Karpas-422 (cell line): ENCODE measurements around the gene DGLUCY. TPM values are rescaled to one million over a fixed set of nuclear protein-coding genes. Genes with fewer than 3 reads are reported as not detected.

Source experiments
- DNase-seq: peaks from one replicate; pipeline ENCODE4 v3.0.0-alpha.2; 2015
- H2AFZ ChIP-seq: fragments of 200-600 bp; sonication (generic); 2 replicates; pipeline ENCODE4 v1.6.1; 2014; ENCODE audit warnings: antibody characterized with exemption, low read length, mixed read lengths
- H3K27ac ChIP-seq: fragments of 200-600 bp; sonication (generic); 2 replicates; pipeline ENCODE4 v1.5.1; 2014; ENCODE audit warnings: mild to moderate bottlenecking, low read length, moderate library complexity
- H3K27me3 ChIP-seq: fragments of 200-600 bp; sonication (generic); 2 replicates; pipeline ENCODE4 v1.6.1; 2014; ENCODE audit warnings: low read length, mixed read lengths
- H3K36me3 ChIP-seq: fragments of 200-600 bp; sonication (generic); 2 replicates; pipeline ENCODE4 v1.6.1; 2014; ENCODE audit warnings: low read length, mixed read lengths; ENCODE audit not compliant: insufficient read depth
- H3K4me1 ChIP-seq: fragments of 200-600 bp; sonication (generic); 2 replicates; pipeline ENCODE4 v1.6.1; 2014; ENCODE audit warnings: mild to moderate bottlenecking, low read length, mixed read lengths
- H3K4me2 ChIP-seq: fragments of 200-600 bp; sonication (generic); 2 replicates; pipeline ENCODE4 v1.6.1; 2014; ENCODE audit warnings: low read length, low read depth, mild to moderate bottlenecking; ENCODE audit not compliant: poor library complexity, severe bottlenecking
- H3K4me3 ChIP-seq: fragments of 200-600 bp; sonication (generic); 2 replicates; pipeline ENCODE4 v1.5.1; 2014; ENCODE audit warnings: mild to moderate bottlenecking, antibody characterized with exemption, low read length, mixed read lengths
- H3K79me2 ChIP-seq: fragments of 200-600 bp; sonication (generic); 2 replicates; pipeline ENCODE4 v1.6.1; 2014; ENCODE audit warnings: mild to moderate bottlenecking, low read length, mixed read lengths
- H3K9ac ChIP-seq: fragments of 200-600 bp; sonication (generic); 2 replicates; pipeline ENCODE4 v1.6.0; 2014; ENCODE audit warnings: low read length
- H3K9me2 ChIP-seq: fragments of 200-600 bp; sonication (generic), shearing (Covaris generic); replicated peaks from 2 replicates; pipeline ENCODE4 v1.6.0; 2014; ENCODE audit warnings: mild to moderate bottlenecking, low read length, moderate library complexity; ENCODE audit not compliant: insufficient read depth
- H3K9me3 ChIP-seq: fragments of 300-700, 200-600 bp; sonication (generic); 2 replicates; pipeline ENCODE4 v1.6.1; 2014; ENCODE audit warnings: low read length, mixed read lengths
- H4K20me1 ChIP-seq: fragments of 200-600 bp; sonication (generic); 2 replicates; pipeline ENCODE4 v1.6.1; 2014; ENCODE audit warnings: mild to moderate bottlenecking, antibody characterized with exemption, low read length, low read depth; ENCODE audit not compliant: insufficient read depth
- total RNA-seq: library from RNA; depleted of rRNA; stranded (reverse); fragments of >200 nt; shearing (Covaris generic); gene quantifications from 2 replicates; pipeline ENCODE4 v1.2.3, GENCODE V29; 2014; ENCODE audit warnings: low replicate concordance

DGLUCY gene
- total RNA-seq, 1 experiment from 2014 or later, result 99.9 TPM

GRCh38 chr14:91129261-91129660 lies 15.4 kb downstream of the DGLUCY start:
- Histone ChIP-seq H3K79me2 (peaks cover 82% of the 10 kb centered on the region), H3K9me2 (no peaks in the 10 kb centered on the region), H3K27ac (no peak overlapping the region), H2AFZ (no peak overlapping the region), H3K9ac (no peak overlapping the region), H4K20me1 (no peaks in the 10 kb centered on the region), H3K36me3 (peaks cover 16% of the 10 kb centered on the region; the same call in 1 of the 2 replicates), H3K4me2 (no peak overlapping the region), H3K27me3 (no peaks in the 10 kb centered on the region), H3K4me1 (peaks cover 7% of the 10 kb centered on the region), H3K4me3 (no peak overlapping the region), H3K9me3 (no peaks in the 10 kb centered on the region)
- no peak for DNase-seq

- H3K36me3 ChIP-seq, result peaks cover 12% of the 10 kb centered on the region; the same call in 1 of the 2 replicates
- H3K4me2 ChIP-seq, result no peak overlapping the region
- no peaks in the 10 kb centered on the region for H3K9me3 ChIP-seq
- DNase-seq, result no peak
- H2AFZ ChIP-seq, result no peak overlapping the region
- no peak overlapping the region for H3K27ac ChIP-seq
- H3K27me3 ChIP-seq, result no peaks in the 10 kb centered on the region
- H3K9me2 ChIP-seq, result no peaks in the 10 kb centered on the region
- peaks cover 6% of the 10 kb centered on the region for H3K4me1 ChIP-seq
- H3K79me2 ChIP-seq, result peaks cover 68% of the 10 kb centered on the region
- H4K20me1 ChIP-seq, result no peaks in the 10 kb centered on the region
- no peak overlapping the region for H3K9ac ChIP-seq
- H3K4me3 ChIP-seq, result no peak overlapping the region
Measured at GRCh38 chr14:91135039-91135438, 21.2 kb downstream of the DGLUCY start.

GRCh38 chr14:91138511-91139359 lies 24.9 kb downstream of the DGLUCY start:
- Histone ChIP-seq H3K36me3 (peaks cover 6% of the 10 kb centered on the region; the same call in 1 of the 2 replicates), H3K79me2 (peaks cover 69% of the 10 kb centered on the region), H3K4me2 (no peak overlapping the region), H3K4me1 (peaks cover 30% of the 10 kb centered on the region), H3K4me3 (no peak overlapping the region), H4K20me1 (no peaks in the 10 kb centered on the region), H3K27ac (no peak overlapping the region), H3K9me3 (no peaks in the 10 kb centered on the region), H2AFZ (no peak overlapping the region), H3K9me2 (no peaks in the 10 kb centered on the region), H3K9ac (0 out of 2 replicates have a peak overlapping the region, but pooled peaks have one; percentile 2), H3K27me3 (no peaks in the 10 kb centered on the region)
- peak; percentile 95 for DNase-seq

- no peaks in the 10 kb centered on the region for H3K27me3 ChIP-seq
- H3K27ac ChIP-seq, result 0 out of 2 replicates have a peak overlapping the region, but pooled peaks have one; percentile 0
- H3K9ac ChIP-seq, result no peak overlapping the region
- H3K9me3 ChIP-seq, result no peaks in the 10 kb centered on the region
- H3K9me2 ChIP-seq, result no peaks in the 10 kb centered on the region
- no peak overlapping the region for H2AFZ ChIP-seq
- no peak overlapping the region for H3K4me3 ChIP-seq
- peaks cover 30% of the 10 kb centered on the region for H3K4me1 ChIP-seq
- H3K36me3 ChIP-seq, result peaks cover 8% of the 10 kb centered on the region; the same call in 1 of the 2 replicates
- no peaks in the 10 kb centered on the region for H4K20me1 ChIP-seq
- DNase-seq, result no peak
- no peak overlapping the region for H3K4me2 ChIP-seq
- H3K79me2 ChIP-seq, result peaks cover 64% of the 10 kb centered on the region
Measured at GRCh38 chr14:91139776-91140175, 25.9 kb downstream of the DGLUCY start.

DNA sequence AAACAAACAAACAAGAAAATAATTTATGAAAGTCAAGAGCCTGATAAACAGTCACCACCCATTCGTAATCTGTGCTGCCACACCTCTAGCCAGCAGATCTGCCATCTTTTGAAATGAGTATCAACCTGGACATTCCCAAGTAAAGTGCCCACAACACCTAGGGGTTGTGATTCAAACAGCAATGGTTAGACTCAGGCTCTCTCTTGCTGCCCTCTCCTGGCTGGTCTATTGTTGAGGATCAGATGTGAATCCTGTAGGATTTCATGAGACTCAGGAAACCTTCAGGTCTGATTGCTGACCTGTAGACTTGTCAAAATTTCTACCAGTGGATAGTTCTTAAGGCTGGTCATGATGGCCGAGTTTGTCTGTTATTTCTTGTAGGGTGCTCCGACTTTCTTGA lies 26.8 kb downstream of the DGLUCY start:
- H3K9me2 ChIP-seq, result no peaks in the 10 kb centered on the region
- H3K27ac ChIP-seq, result no peak overlapping the region
- no peaks in the 10 kb centered on the region for H3K9me3 ChIP-seq
- H3K27me3 ChIP-seq, result no peaks in the 10 kb centered on the region
- H4K20me1 ChIP-seq, result no peaks in the 10 kb centered on the region
- no peak overlapping the region for H2AFZ ChIP-seq
- H3K4me3 ChIP-seq, result no peak overlapping the region
- H3K4me1 ChIP-seq, result peaks cover 30% of the 10 kb centered on the region
- 0 out of 2 replicates have a peak, but pooled peaks cover 8% of the 10 kb centered on the region for H3K36me3 ChIP-seq
- peak; percentile 53 for DNase-seq
- H3K79me2 ChIP-seq, result peaks cover 59% of the 10 kb centered on the region
- no peak overlapping the region for H3K4me2 ChIP-seq
- H3K9ac ChIP-seq, result no peak overlapping the region

DNA sequence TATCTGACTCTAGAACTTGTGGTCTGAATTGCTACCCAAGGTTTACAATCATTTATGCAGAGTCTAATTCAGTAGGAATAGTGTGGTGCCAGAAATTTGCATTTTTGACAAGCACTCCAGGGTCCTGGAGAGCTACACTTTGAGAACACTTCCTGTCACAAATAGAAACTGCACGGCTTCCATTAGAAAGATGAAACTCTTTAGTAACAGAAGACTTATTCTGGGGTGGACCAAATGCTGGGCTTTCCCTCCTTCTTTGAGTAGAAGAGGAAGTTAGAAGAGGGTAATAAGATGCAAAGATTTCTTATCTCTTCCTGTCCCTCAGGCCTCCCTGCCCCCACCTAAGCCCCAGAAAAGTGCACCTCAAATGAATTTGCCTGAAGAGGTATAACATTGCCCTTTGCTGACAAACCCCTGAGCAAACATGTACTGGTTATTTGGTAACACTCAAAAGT lies 28.4 kb downstream of the DGLUCY start:
- no peak overlapping the region; the same call in 1 of the 2 replicates for H3K4me3 ChIP-seq
- H3K9ac ChIP-seq, result peak overlapping the region; percentile 11; the same call in 1 of the 2 replicates
- H3K9me3 ChIP-seq, result no peaks in the 10 kb centered on the region
- peaks cover 58% of the 10 kb centered on the region for H3K79me2 ChIP-seq
- peak overlapping the region; percentile 68 for H3K27ac ChIP-seq
- no peaks in the 10 kb centered on the region for H3K27me3 ChIP-seq
- no peaks in the 10 kb centered on the region for H4K20me1 ChIP-seq
- H3K9me2 ChIP-seq, result no peaks in the 10 kb centered on the region
- H2AFZ ChIP-seq, result no peak overlapping the region
- peak overlapping the region; percentile 41 for H3K4me2 ChIP-seq
- DNase-seq, result peak; percentile 81
- peaks cover 30% of the 10 kb centered on the region for H3K4me1 ChIP-seq
- peaks cover 17% of the 10 kb centered on the region; the same call in 1 of the 2 replicates for H3K36me3 ChIP-seq

- Histone ChIP-seq H2AFZ (no peak overlapping the region), H3K9me3 (no peaks in the 10 kb centered on the region), H3K4me3 (no peak overlapping the region), H3K9me2 (no peaks in the 10 kb centered on the region), H3K27me3 (no peaks in the 10 kb centered on the region), H3K9ac (no peak overlapping the region), H3K79me2 (peaks cover 48% of the 10 kb centered on the region), H3K4me2 (no peak overlapping the region), H3K4me1 (peaks cover 26% of the 10 kb centered on the region), H3K27ac (no peak overlapping the region), H3K36me3 (peaks cover 21% of the 10 kb centered on the region), H4K20me1 (no peaks in the 10 kb centered on the region)
- DNase-seq, result no peak
Measured at GRCh38 chr14:91143862-91144261, 30.0 kb downstream of the DGLUCY start.

DNA sequence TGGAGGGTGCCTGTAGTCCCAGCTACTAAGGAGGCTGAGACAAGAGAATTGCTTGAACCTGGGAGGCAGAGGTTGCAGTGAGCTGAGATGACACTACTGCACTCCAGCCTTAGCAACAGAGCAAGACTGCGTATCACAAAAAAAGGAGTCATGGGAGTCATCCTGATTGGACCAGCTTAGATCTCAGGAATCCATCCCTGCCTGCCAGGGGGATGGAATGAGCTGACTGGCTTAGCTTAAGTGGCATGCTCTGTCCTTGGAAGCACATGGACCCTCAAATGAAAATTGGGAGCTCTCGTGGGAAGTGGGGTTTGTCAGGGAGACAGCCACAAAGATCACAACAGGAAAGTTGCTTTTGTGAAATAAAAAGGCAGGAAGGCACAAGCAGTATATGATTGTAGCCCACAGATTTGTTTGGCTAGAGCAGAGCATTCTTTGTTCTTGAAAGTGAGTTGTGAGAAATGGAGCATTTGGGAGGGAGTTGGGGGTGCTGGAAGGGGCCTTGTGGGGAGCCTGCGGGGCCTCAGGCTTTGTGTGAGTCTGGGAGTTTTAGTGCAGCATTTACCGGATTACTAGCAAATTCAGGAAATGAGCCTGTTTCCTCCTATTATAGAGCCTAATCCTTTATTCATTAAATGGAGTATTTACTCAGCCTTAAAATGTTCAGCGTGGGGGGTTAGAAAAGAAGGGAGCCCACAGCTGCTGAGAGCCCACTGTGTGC lies 30.7 kb downstream of the DGLUCY start:
- Histone ChIP-seq H3K9ac (no peak overlapping the region), H2AFZ (no peak overlapping the region), H3K4me3 (no peak overlapping the region), H3K4me2 (no peak overlapping the region), H3K27ac (no peak overlapping the region), H3K9me3 (no peaks in the 10 kb centered on the region), H3K36me3 (peaks cover 27% of the 10 kb centered on the region), H3K27me3 (no peaks in the 10 kb centered on the region), H3K9me2 (no peaks in the 10 kb centered on the region), H3K4me1 (peaks cover 25% of the 10 kb centered on the region), H3K79me2 (peaks cover 43% of the 10 kb centered on the region), H4K20me1 (no peaks in the 10 kb centered on the region)
- DNase-seq, result no peak
